ENCODE data around the gene FAM25A.
A peak's percentile ranks its signal among the peaks of the same experiment; 100 is the strongest.
"Not testable (repeated sequence)": the region's sequence is repeated elsewhere in the genome, so short reads cannot be mapped to it uniquely, and the experiment has no call there.

Gene FAM25A

GRCh38 chr10:87020056-87020455 lies at the start of gene FAM25A:
FAM25A (plus strand) TSS chr10:87020294; CDS start chr10:87020325, 31 bp downstream.
- DNase-seq = not testable (repeated sequence)

- no peak for DNase-seq
Measured at GRCh38 chr10:86970982-86971231, 49.2 kb upstream of the FAM25A start.

GRCh38 chr10:86971232-86971991 lies 48.7 kb upstream of the FAM25A start:
- DNase-seq = peak; percentile 55

- no peak for DNase-seq
Measured at GRCh38 chr10:86972613-86973380, 47.3 kb upstream of the FAM25A start.

- no peak for DNase-seq
Measured at GRCh38 chr10:86974484-86974883, 45.6 kb upstream of the FAM25A start.

GRCh38 chr10:86976362-86977056 lies 43.6 kb upstream of the FAM25A start:
- DNase-seq = no peak

- not testable (repeated sequence) for DNase-seq
Measured at GRCh38 chr10:86978457-86978856, 41.6 kb upstream of the FAM25A start.

GRCh38 chr10:86979296-86979818 lies 40.7 kb upstream of the FAM25A start:
- DNase-seq = no peak

GRCh38 chr10:86979977-86980448 lies 40.1 kb upstream of the FAM25A start:
- no peak for DNase-seq

GRCh38 chr10:86981020-86981419 lies 39.1 kb upstream of the FAM25A start:
- not testable (repeated sequence) for DNase-seq

GRCh38 chr10:86981716-86982115 lies 38.4 kb upstream of the FAM25A start:
- DNase-seq = no peak

- not testable (repeated sequence) for DNase-seq
Measured at GRCh38 chr10:86984498-86984897, 35.6 kb upstream of the FAM25A start.

GRCh38 chr10:86988520-86988919 lies 31.6 kb upstream of the FAM25A start:
- no peak for DNase-seq

- DNase-seq = not testable (repeated sequence)
Measured at GRCh38 chr10:86991362-86991761, 28.7 kb upstream of the FAM25A start.

- DNase-seq = no peak
Measured at GRCh38 chr10:86992456-86992855, 27.6 kb upstream of the FAM25A start.

- DNase-seq = no peak
Measured at GRCh38 chr10:86992929-86993328, 27.2 kb upstream of the FAM25A start.

- not testable (repeated sequence) for DNase-seq
Measured at GRCh38 chr10:86999802-87000403, 20.2 kb upstream of the FAM25A start.

GRCh38 chr10:87000491-87000890 lies 19.6 kb upstream of the FAM25A start:
- no peak for DNase-seq

GRCh38 chr10:87007124-87007523 lies 13.0 kb upstream of the FAM25A start:
- not testable (repeated sequence) for DNase-seq

GRCh38 chr10:87007674-87008073 lies 12.4 kb upstream of the FAM25A start:
- not testable (repeated sequence) for DNase-seq

GRCh38 chr10:87008303-87008702 lies 11.8 kb upstream of the FAM25A start:
- not testable (repeated sequence) for DNase-seq

- not testable (repeated sequence) for DNase-seq
Measured at GRCh38 chr10:87009134-87009696, 10.9 kb upstream of the FAM25A start.

GRCh38 chr10:87013528-87013927 lies 6.6 kb upstream of the FAM25A start:
- DNase-seq = not testable (repeated sequence)

Measured in NK-92 treated with Interleukin-12 subunit alpha and Interleukin-12 subunit beta, amount 100 ng/mL, for 24 hours (cell line).